HCT116 (cell line): Measurements from ENCODE around the gene SORL1-AS1.

Source experiments
- ATAC-seq: fragments of 200-7000 bp; cut with Tn5 transposase; 2 replicates; pipeline ENCODE4 v1.9.1; 2020; ENCODE audit warnings: mild to moderate bottlenecking, moderate library complexity
- BruUV-seq: library from RNA; stranded (reverse); fragments of 400-500 nt; replicated peaks from 2 replicates; lab custom pipeline; 2021; lab: Mats Ljungman, UMichigan
- CTCF ChIA-PET: fragments of 300-600 bp; sonication (Branson Sonifier 250); formaldehyde crosslinking; loops from one replicate; lab custom pipeline; 2021; ENCODE audit warnings: antibody characterized with exemption; lab: Charles Lee
- POLR2A ChIA-PET: fragments of 300-600, 350-600 bp; sonication (Branson Sonifier 250); formaldehyde crosslinking; loops from one replicate; lab custom pipeline; 2021; ENCODE audit warnings: antibody characterized with exemption; lab: Charles Lee
- RAD21 ChIA-PET, 2 experiments: fragments of 300-600 bp; sonication (Branson Sonifier 250); formaldehyde crosslinking; loops; one replicate each; lab custom pipeline; 2023; ENCODE audit warnings: low total read pairs in 2 of 2; ENCODE audit not compliant: uncharacterized antibody in 2 of 2, unreplicated experiment in 2 of 2, low non-redundant PET in 1 of 2; lab: Charles Lee
- DNase-seq: peaks from one replicate; pipeline ENCODE4 v3.0.0-alpha.2; 2010; ENCODE audit warnings: low read depth, low spot score
- H2AFZ ChIP-seq: fragments of 200-600 bp; shearing (Covaris generic), sonication (generic); 2 replicates; pipeline ENCODE4 v1.6.1; 2017; ENCODE audit warnings: low read depth, mixed run types, mixed read lengths, antibody characterized with exemption, low read length; ENCODE audit not compliant: poor library complexity, severe bottlenecking
- H3K27ac ChIP-seq: 2 replicates; pipeline ENCODE4 v1.5.1; 2012; ENCODE audit warnings: low read depth, low read length
- H3K27me3 ChIP-seq: fragments of 200-600 bp; sonication (generic); 2 replicates; pipeline ENCODE4 v1.6.1; 2016; ENCODE audit warnings: mixed run types, low read length, mixed read lengths; ENCODE audit not compliant: insufficient read depth
- H3K36me3 ChIP-seq, 2 experiments: fragments of 200-500 bp in 1 of 2; fragments of 200-600 bp in 1 of 2; sonication (Bioruptor generic) in 1 of 2; sonication (generic) in 1 of 2; 2 replicates each; pipeline versions ENCODE4 v1.5.1 to v1.6.1; 2014 to 2016; ENCODE audit warnings: low read length in 2 of 2, inconsistent platforms in 1 of 2, mixed read lengths in 1 of 2, mixed run types in 1 of 2; ENCODE audit not compliant: insufficient read depth in 2 of 2, control insufficient read depth in 1 of 2
- H3K4me1 ChIP-seq, 2 experiments: fragments of 200-600 bp in 1 of 2; sonication (generic) in 1 of 2; 2 replicates each; pipeline versions ENCODE4 v1.5.1 to v1.6.1; 2012 to 2017; ENCODE audit warnings: low read length in 2 of 2, inconsistent platforms in 1 of 2, mild to moderate bottlenecking in 1 of 2, mixed read lengths in 1 of 2, mixed run types in 1 of 2, moderate library complexity in 1 of 2; ENCODE audit not compliant: insufficient read depth in 2 of 2, control insufficient read depth in 1 of 2
- H3K4me2 ChIP-seq: fragments of 200-600 bp; sonication (generic); 2 replicates; pipeline ENCODE4 v1.6.1; 2017; ENCODE audit warnings: mixed run types, low read length, mixed read lengths
- H3K4me3 ChIP-seq, 2 experiments: fragments of 200-600 bp in 1 of 2; sonication (generic) in 1 of 2; replicated peaks in 1 of 2; 2 replicates each; pipeline ENCODE4 v1.5.1; 2011 to 2016; ENCODE audit warnings: low read length in 2 of 2, control low read depth in 1 of 2, low read depth in 1 of 2, mild to moderate bottlenecking in 1 of 2, mixed read lengths in 1 of 2, mixed run types in 1 of 2
- H3K79me2 ChIP-seq: fragments of 200-600 bp; sonication (generic); 2 replicates; pipeline ENCODE4 v1.6.1; 2017; ENCODE audit warnings: mild to moderate bottlenecking, mixed run types, low read length, moderate library complexity, mixed read lengths; ENCODE audit not compliant: insufficient read depth
- H3K9ac ChIP-seq: fragments of 200-600 bp; sonication (generic); 2 replicates; pipeline ENCODE4 v1.6.1; 2016; ENCODE audit warnings: low read length, mixed read lengths
- H3K9me2 ChIP-seq: fragments of 200-600 bp; sonication (generic), shearing (Covaris generic); 2 replicates; pipeline ENCODE4 v1.6.1; 2017; ENCODE audit warnings: mixed run types, mild to moderate bottlenecking, moderate library complexity; ENCODE audit not compliant: insufficient read depth
- H3K9me3 ChIP-seq, 2 experiments: fragments of 200-500 bp in 1 of 2; fragments of 200-600 bp in 1 of 2; sonication (Bioruptor generic) in 1 of 2; sonication (generic) in 1 of 2; 2 replicates each; pipeline ENCODE4 v1.6.1; 2014 to 2017; ENCODE audit warnings: low read length in 2 of 2, mixed read lengths in 2 of 2, inconsistent platforms in 1 of 2, low read depth in 1 of 2, mild to moderate bottlenecking in 1 of 2, mixed run types in 1 of 2, moderate library complexity in 1 of 2; ENCODE audit not compliant: control insufficient read depth in 1 of 2, insufficient read depth in 1 of 2
- H4K20me1 ChIP-seq: fragments of 200-600 bp; sonication (generic), shearing (Covaris generic); 2 replicates; pipeline ENCODE4 v1.6.1; 2017; ENCODE audit warnings: mixed run types, mild to moderate bottlenecking, moderate library complexity; ENCODE audit not compliant: insufficient read depth
- ATF3 ChIP-seq: IDR thresholded peaks from 2 replicates; pipeline ENCODE4 v1.6.1; 2012
- CEBPB ChIP-seq: IDR thresholded peaks from 2 replicates; pipeline ENCODE4 v1.6.1; 2012; ENCODE audit warnings: low read depth
- EGR1 ChIP-seq: IDR thresholded peaks from 2 replicates; pipeline ENCODE4 v1.6.1; 2012; ENCODE audit warnings: low read depth
- ELF1 ChIP-seq: IDR thresholded peaks from 2 replicates; pipeline ENCODE4 v1.6.1; 2012; ENCODE audit warnings: low read depth, borderline replicate concordance
- EZH2 ChIP-seq: fragments of 200-600 bp; sonication (generic); IDR thresholded peaks from 2 replicates; pipeline ENCODE4 v1.6.1; 2017; ENCODE audit warnings: antibody characterized with exemption, mixed run types
- EZH2phosphoT487 ChIP-seq: fragments of 200-600 bp; IDR thresholded peaks from 2 replicates; pipeline ENCODE4 v1.6.1; 2018; ENCODE audit warnings: antibody characterized with exemption, borderline replicate concordance
- FOSL1 ChIP-seq: IDR thresholded peaks from 2 replicates; pipeline ENCODE4 v1.6.1; 2012; ENCODE audit warnings: low read depth
- MAX ChIP-seq: IDR thresholded peaks from 2 replicates; pipeline ENCODE4 v1.6.1; 2012
- POLR2A ChIP-seq: IDR thresholded peaks from 2 replicates; pipeline ENCODE4 v1.7.0; 2011; ENCODE audit warnings: borderline replicate concordance; ENCODE audit not compliant: insufficient read depth, insufficient read length; ENCODE audit errors: extremely low read depth
- RAD21 ChIP-seq: IDR thresholded peaks from 2 replicates; pipeline ENCODE4 v1.6.1; 2012; ENCODE audit warnings: low read depth, mild to moderate bottlenecking
- SIN3A ChIP-seq: IDR thresholded peaks from 2 replicates; pipeline ENCODE4 v1.6.1; 2012; ENCODE audit warnings: low read depth
- SP1 ChIP-seq: IDR thresholded peaks from 2 replicates; pipeline ENCODE4 v1.6.1; 2012; ENCODE audit warnings: low read depth
- SRF ChIP-seq: IDR thresholded peaks from 2 replicates; pipeline ENCODE4 v1.6.1; 2012; ENCODE audit warnings: low read depth
- ZFX ChIP-seq: fragments of 450-650 bp; IDR thresholded peaks from 2 replicates; pipeline ENCODE4 v1.6.1; 2017
- ZNF274 ChIP-seq: fragments of 200-500 bp; sonication (Bioruptor generic); IDR thresholded peaks from 2 replicates; pipeline ENCODE4 v1.6.1; 2014; ENCODE audit warnings: mild to moderate bottlenecking, low read depth, low read length, inconsistent platforms
- intact Hi-C: fragments of 100-400 bp; cut with micrococcal nuclease; formaldehyde crosslinking; loops from 2 replicates; pipeline ENCODE4 v1.10.0; 2022
- TF ChIP-seq, protein P1 (sequence below), 3 experiments: fragments of 200-600 bp in 1 of 3; sonication (generic) in 1 of 3; IDR thresholded peaks in 2 of 3; conservative IDR thresholded peaks in 1 of 3; 2 replicates each; pipeline ENCODE4 v1.5.1; 2012 to 2017; ENCODE audit warnings: low read depth in 2 of 3, low read length in 2 of 3, antibody characterized with exemption in 1 of 3, borderline replicate concordance in 1 of 3, control low read depth in 1 of 3, mild to moderate bottlenecking in 1 of 3, mixed read lengths in 1 of 3, mixed run types in 1 of 3, moderate library complexity in 1 of 3; ENCODE audit not compliant: insufficient read depth in 1 of 3

SORL1-AS1 gene

GRCh38 chr11:121405646-121406045 lies 47.1 kb downstream of the SORL1-AS1 start:
- no peaks in the 10 kb centered on the region for H3K79me2 ChIP-seq
- H3K9me2 ChIP-seq = no peaks in the 10 kb centered on the region
- POLR2A ChIA-PET = no interaction called here
- DNase-seq (no peak), ATAC-seq (no peak)
- H3K4me3 ChIP-seq = no peak overlapping the region
- TF ChIP-seq SP1 (no peak), EZH2 (no peak), SRF (no peak), ATF3 (no peak), FOSL1 (no peak), POLR2A (no peak), MAX (no peak), ELF1 (no peak), EGR1 (no peak), RAD21 (no peak), CEBPB (no peak), EZH2phosphoT487 (no peak), SIN3A (no peak), ZNF274 (no peak), ZFX (no peak)
- TF ChIP-seq, protein P1, sequence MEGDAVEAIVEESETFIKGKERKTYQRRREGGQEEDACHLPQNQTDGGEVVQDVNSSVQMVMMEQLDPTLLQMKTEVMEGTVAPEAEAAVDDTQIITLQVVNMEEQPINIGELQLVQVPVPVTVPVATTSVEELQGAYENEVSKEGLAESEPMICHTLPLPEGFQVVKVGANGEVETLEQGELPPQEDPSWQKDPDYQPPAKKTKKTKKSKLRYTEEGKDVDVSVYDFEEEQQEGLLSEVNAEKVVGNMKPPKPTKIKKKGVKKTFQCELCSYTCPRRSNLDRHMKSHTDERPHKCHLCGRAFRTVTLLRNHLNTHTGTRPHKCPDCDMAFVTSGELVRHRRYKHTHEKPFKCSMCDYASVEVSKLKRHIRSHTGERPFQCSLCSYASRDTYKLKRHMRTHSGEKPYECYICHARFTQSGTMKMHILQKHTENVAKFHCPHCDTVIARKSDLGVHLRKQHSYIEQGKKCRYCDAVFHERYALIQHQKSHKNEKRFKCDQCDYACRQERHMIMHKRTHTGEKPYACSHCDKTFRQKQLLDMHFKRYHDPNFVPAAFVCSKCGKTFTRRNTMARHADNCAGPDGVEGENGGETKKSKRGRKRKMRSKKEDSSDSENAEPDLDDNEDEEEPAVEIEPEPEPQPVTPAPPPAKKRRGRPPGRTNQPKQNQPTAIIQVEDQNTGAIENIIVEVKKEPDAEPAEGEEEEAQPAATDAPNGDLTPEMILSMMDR (IDR thresholded peaks at IDR 0.05 in 2 of 3, conservative IDR thresholded peaks at IDR 0.05 in 1 of 3; ENCODE audit: borderline replicate concordance in 1 of 3, insufficient read depth in 1 of 3, low read depth in 2 of 3, low read length in 2 of 3) = no peak
- no peaks in the 10 kb centered on the region for H3K27me3 ChIP-seq
- no peaks in the 10 kb centered on the region for H4K20me1 ChIP-seq
- BruUV-seq = no TSS peak
- no peak overlapping the region for H2AFZ ChIP-seq
- H3K9ac ChIP-seq = no peak overlapping the region
- no peaks in the 10 kb centered on the region for H3K36me3 ChIP-seq
- no peaks in the 10 kb centered on the region for H3K4me1 ChIP-seq
- H3K27ac ChIP-seq = no peak overlapping the region
- intact Hi-C loops = no loop called here
- H3K4me2 ChIP-seq = no peak overlapping the region
- RAD21 ChIA-PET = no interaction called here
- peaks cover 0 to 9% of the 10 kb centered on the region in 2 experiments; a peak in 2 of 4 replicates for H3K9me3 ChIP-seq
- CTCF ChIA-PET = no interaction called here
